Umbilical cord (tissue), 2 donors: ENCODE results near the gene KEL. TPM values are rescaled to one million over a fixed set of nuclear protein-coding genes. Genes with fewer than 3 reads are reported as not detected.

Source experiments
- DNase-seq: peaks from one replicate; pipeline ENCODE4 v3.0.0-alpha.2; 2015; ENCODE audit warnings: low spot score
- total RNA-seq: library from RNA; depleted of rRNA; stranded (reverse); fragments of >200 nt; gene quantifications from one replicate; pipeline ENCODE4 v1.2.3, GENCODE V29; 2014; ENCODE audit warnings: low replicate concordance; ENCODE audit not compliant: insufficient read depth

Gene KEL
- total RNA-seq, 1 donor from 2014 or later: not detected

GRCh38 chr7:142898377-142899170 lies 63.6 kb downstream of the KEL start:
- DNase-seq: no peak

- DNase-seq: no peak
Observed at GRCh38 chr7:142897691-142898090, 64.5 kb downstream of the KEL start.

- no peak for DNase-seq
Observed at GRCh38 chr7:142896741-142897379, 65.3 kb downstream of the KEL start.

GRCh38 chr7:142896151-142896550 lies 66.0 kb downstream of the KEL start:
- DNase-seq: no peak

GRCh38 chr7:142894985-142895593 lies 67.1 kb downstream of the KEL start:
- no peak for DNase-seq

- DNase-seq: no peak
Observed at GRCh38 chr7:142894112-142894984, 67.8 kb downstream of the KEL start.

GRCh38 chr7:142892951-142893350 lies 69.2 kb downstream of the KEL start:
- no peak for DNase-seq

- DNase-seq: no peak
Observed at GRCh38 chr7:142891490-142892082, 70.6 kb downstream of the KEL start.

Other genes with a start within 250 kb of the KEL start
- gene PRSS1, start 212.9 kb downstream of the KEL start, total RNA-seq: 2.4 TPM
- gene PRSS2, start 191.4 kb downstream of the KEL start, total RNA-seq: not detected
- gene EPHB6, start 107.3 kb downstream of the KEL start, total RNA-seq: 4.3 TPM
- gene TRPV6, start 76.6 kb downstream of the KEL start, total RNA-seq: 2.6 TPM
- gene TRPV5, start 28.6 kb downstream of the KEL start, total RNA-seq: 2.9 TPM
- not detected for gene LLCFC1, start 22.9 kb downstream of the KEL start, total RNA-seq
- not detected for gene OR9A2, start 64.8 kb upstream of the KEL start, total RNA-seq
- 1.7 TPM for gene OR6V1, start 90.0 kb upstream of the KEL start, total RNA-seq
- not detected for gene PIP, start 169.7 kb upstream of the KEL start, total RNA-seq
- 8.2 TPM for gene TAS2R39, start 221.1 kb upstream of the KEL start, total RNA-seq